Peyer's patch (tissue), 4 donors: ENCODE measurements around the gene BRMS1L.

Source experiments
- CTCF ChIP-seq, 6 experiments: fragments of 450-650 bp in 4 of 6; fragments of 200-600 bp in 2 of 6; sonication (generic) in 1 of 6; IDR thresholded peaks; one replicate each; pipeline ENCODE4 v1.5.1; 2017 to 2019; ENCODE audit warnings: antibody characterized with exemption in 6 of 6, mild to moderate bottlenecking in 3 of 6, moderate library complexity in 1 of 6
- POLR2A ChIP-seq, 2 donors: fragments of 450-650 bp; IDR thresholded peaks; one replicate each; pipeline ENCODE4 v1.5.1; 2017; ENCODE audit warnings: antibody characterized with exemption in 2 of 2, mild to moderate bottlenecking in 2 of 2, moderate library complexity in 2 of 2

- TF ChIP-seq CTCF (IDR thresholded peaks at IDR 0.05) = no peak
- TF ChIP-seq POLR2A (IDR thresholded peaks at IDR 0.05) = no peak
Observed at GRCh38 chr14:35819591-35820540, 6.3 kb upstream of the BRMS1L start.
